GM23338 (cell line): ENCODE data around the gene RPS6KA1. TPM values are rescaled to one million over a fixed set of nuclear protein-coding genes. Genes with fewer than 3 reads are reported as not detected.

Source experiments
- ATAC-seq: fragments of 200-7000 bp; cut with Tn5 transposase; 3 replicates; pipeline ENCODE4 v1.9.1; 2020
- DNase-seq: peaks from one replicate; pipeline ENCODE4 v3.0.0-alpha.2; 2015; ENCODE audit warnings: low spot score
- H2AFZ ChIP-seq: fragments of 200-600 bp; sonication (generic); 2 replicates; pipeline ENCODE4 v1.8.0; 2016; ENCODE audit warnings: antibody characterized with exemption, mild to moderate bottlenecking, moderate library complexity
- H3F3A ChIP-seq: fragments of 200-600 bp; sonication (generic); replicated peaks from 2 replicates; pipeline ENCODE4 v1.8.0; 2017; ENCODE audit warnings: antibody characterized with exemption, mixed run types, low read depth
- H3K27ac ChIP-seq: fragments of 200-600 bp; sonication (generic); 2 replicates; pipeline ENCODE4 v1.6.1; 2016; ENCODE audit warnings: low read depth
- H3K27me3 ChIP-seq: fragments of 200-600 bp; sonication (generic); 2 replicates; pipeline ENCODE4 v1.8.0; 2016; ENCODE audit warnings: mild to moderate bottlenecking, mixed run types, moderate library complexity; ENCODE audit not compliant: insufficient read depth
- H3K36me3 ChIP-seq: fragments of 200-600 bp; sonication (generic); 2 replicates; pipeline ENCODE4 v1.8.0; 2016; ENCODE audit warnings: mild to moderate bottlenecking; ENCODE audit not compliant: insufficient read depth
- H3K4me1 ChIP-seq: fragments of 200-600 bp; sonication (generic); 2 replicates; pipeline ENCODE4 v1.8.0; 2016; ENCODE audit warnings: mild to moderate bottlenecking, moderate library complexity; ENCODE audit not compliant: insufficient read depth
- H3K4me2 ChIP-seq: fragments of 200-600 bp; sonication (generic); 2 replicates; pipeline ENCODE4 v1.7.1; 2017; ENCODE audit warnings: mixed run types
- H3K4me3 ChIP-seq: fragments of 200-600 bp; sonication (generic); 2 replicates; pipeline ENCODE4 v1.6.1; 2016; ENCODE audit warnings: mixed run types
- H3K79me2 ChIP-seq: fragments of 200-600 bp; sonication (generic); replicated peaks from 2 replicates; pipeline ENCODE4 v1.8.0; 2017; ENCODE audit warnings: mild to moderate bottlenecking; ENCODE audit not compliant: insufficient read depth
- H3K9me2 ChIP-seq: fragments of 200-600 bp; sonication (generic); 2 replicates; pipeline ENCODE4 v1.8.0; 2017; ENCODE audit not compliant: insufficient read depth
- H4K20me1 ChIP-seq: fragments of 200-600 bp; sonication (generic); replicated peaks from 2 replicates; pipeline ENCODE4 v1.8.0; 2017; ENCODE audit warnings: mild to moderate bottlenecking; ENCODE audit not compliant: insufficient read depth
- H3K27ac Mint-ChIP-seq: 2 replicates; pipeline ENCODE4 v1.8.0; 2020; ENCODE audit warnings: inconsistent platforms, mild to moderate bottlenecking, moderate library complexity, mixed read lengths
- H3K27me3 Mint-ChIP-seq: 3 replicates; pipeline ENCODE4 v1.8.0; 2022; ENCODE audit warnings: low read depth, mild to moderate bottlenecking, moderate library complexity, mixed read lengths, inconsistent platforms; ENCODE audit not compliant: insufficient read depth, poor library complexity
- H3K36me3 Mint-ChIP-seq: 3 replicates; pipeline ENCODE4 v1.8.0; 2021; ENCODE audit warnings: low read depth, mild to moderate bottlenecking, inconsistent platforms, moderate library complexity, mixed read lengths
- H3K4me1 Mint-ChIP-seq: 3 replicates; pipeline ENCODE4 v1.8.0; 2020; ENCODE audit warnings: mild to moderate bottlenecking, inconsistent platforms, mixed read lengths
- H3K4me3 Mint-ChIP-seq: 3 replicates; pipeline ENCODE4 v1.8.0; 2021; ENCODE audit warnings: moderate library complexity, mild to moderate bottlenecking, inconsistent platforms, mixed read lengths
- H3K9me3 Mint-ChIP-seq: 3 replicates; pipeline ENCODE4 v1.8.0; 2020; ENCODE audit warnings: moderate library complexity, mild to moderate bottlenecking, inconsistent platforms, mixed read lengths
- CREB1 ChIP-seq: fragments of 250-450 bp; sonication (Bioruptor Pico); IDR thresholded peaks from 2 replicates; pipeline ENCODE4 v1.5.0; 2020; ENCODE audit warnings: low read depth, mild to moderate bottlenecking, moderate library complexity
- EZH2phosphoT487 ChIP-seq: fragments of 200-600 bp; sonication (generic); IDR thresholded peaks from one replicate; pipeline ENCODE4 v1.8.1; 2018; ENCODE audit warnings: antibody characterized with exemption; ENCODE audit not compliant: unreplicated experiment
- NANOG ChIP-seq: IDR thresholded peaks from 2 replicates; pipeline ENCODE4 v1.6.1; 2016; ENCODE audit warnings: antibody characterized with exemption, borderline replicate concordance
- POLR2AphosphoS5 ChIP-seq: IDR thresholded peaks from 2 replicates; pipeline ENCODE4 v1.6.1; 2016; ENCODE audit warnings: antibody characterized with exemption, low read depth
- STAT1 ChIP-seq: IDR thresholded peaks from one replicate; pipeline ENCODE4 v1.6.1; 2016; ENCODE audit warnings: antibody characterized with exemption; ENCODE audit not compliant: unreplicated experiment
- ZNF114 ChIP-seq: fragments of 250-450 bp; sonication (Bioruptor Pico); IDR thresholded peaks from 2 replicates; pipeline ENCODE4 v1.5.0; 2020; ENCODE audit warnings: mild to moderate bottlenecking, moderate library complexity
- polyA plus RNA-seq: library from polyadenylated mRNA; unstranded; fragments of >200 nt; fragmentation: Nextera tagmentation; extraction: Ambion mirVana; gene quantifications from 2 replicates; pipeline ENCODE4 v1.2.1, GENCODE V29; 2016
- total RNA-seq: library from RNA; depleted of rRNA; stranded (reverse); fragments of >200 nt; shearing (Covaris generic); gene quantifications from 2 replicates; pipeline ENCODE4 v1.2.3, GENCODE V29; 2014
- TF ChIP-seq, protein P1 (sequence below): IDR thresholded peaks from one replicate; pipeline ENCODE4 v1.6.1; 2018; ENCODE audit warnings: antibody characterized with exemption; ENCODE audit not compliant: unreplicated experiment
- TF ChIP-seq, protein P2 (sequence below): IDR thresholded peaks from 2 replicates; pipeline ENCODE4 v1.6.1; 2016; ENCODE audit warnings: antibody characterized with exemption
- TF ChIP-seq, protein P3 (sequence below): fragments of 250-450 bp; sonication (Bioruptor Pico); IDR thresholded peaks from 2 replicates; pipeline ENCODE4 v1.5.0; 2020; ENCODE audit warnings: mild to moderate bottlenecking, moderate library complexity
- TF ChIP-seq, protein P4 (sequence below), 2 experiments: fragments of 200-600 bp in 1 of 2; sonication (generic) in 1 of 2; conservative IDR thresholded peaks; 2 replicates each; pipeline versions ENCODE4 v1.5.1 to v1.6.1; 2016 to 2017; ENCODE audit warnings: antibody characterized with exemption in 2 of 2, low read depth in 2 of 2, mild to moderate bottlenecking in 2 of 2, moderate library complexity in 1 of 2

The RPS6KA1 gene
- total and polyA plus RNA-seq, 2 experiments from 2014 or later: 28.3 to 68.6 TPM

- Histone ChIP-seq H3F3A (no peaks in the 10 kb centered on the region), H4K20me1 (no peaks in the 10 kb centered on the region), H3K79me2 (no peaks in the 10 kb centered on the region), H3K4me2 (no peak overlapping the region), H3K4me1 (no peaks in the 10 kb centered on the region), H3K27ac (no peak overlapping the region), H3K9me2 (no peaks in the 10 kb centered on the region), H3K4me3 (no peak overlapping the region), H2AFZ (no peak overlapping the region), H3K36me3 (no peaks in the 10 kb centered on the region), H3K27me3 (no peaks in the 10 kb centered on the region)
- peaks cover 2% of the 10 kb centered on the region for H3K27me3 Mint-ChIP-seq
- H3K9me3 Mint-ChIP-seq: no peaks in the 10 kb centered on the region; the same call in 2 of the 3 replicates
- TF ChIP-seq ZNF114: no peak
- TF ChIP-seq EZH2phosphoT487: no peak
- no peak for TF ChIP-seq STAT1
- TF ChIP-seq, protein P1, sequence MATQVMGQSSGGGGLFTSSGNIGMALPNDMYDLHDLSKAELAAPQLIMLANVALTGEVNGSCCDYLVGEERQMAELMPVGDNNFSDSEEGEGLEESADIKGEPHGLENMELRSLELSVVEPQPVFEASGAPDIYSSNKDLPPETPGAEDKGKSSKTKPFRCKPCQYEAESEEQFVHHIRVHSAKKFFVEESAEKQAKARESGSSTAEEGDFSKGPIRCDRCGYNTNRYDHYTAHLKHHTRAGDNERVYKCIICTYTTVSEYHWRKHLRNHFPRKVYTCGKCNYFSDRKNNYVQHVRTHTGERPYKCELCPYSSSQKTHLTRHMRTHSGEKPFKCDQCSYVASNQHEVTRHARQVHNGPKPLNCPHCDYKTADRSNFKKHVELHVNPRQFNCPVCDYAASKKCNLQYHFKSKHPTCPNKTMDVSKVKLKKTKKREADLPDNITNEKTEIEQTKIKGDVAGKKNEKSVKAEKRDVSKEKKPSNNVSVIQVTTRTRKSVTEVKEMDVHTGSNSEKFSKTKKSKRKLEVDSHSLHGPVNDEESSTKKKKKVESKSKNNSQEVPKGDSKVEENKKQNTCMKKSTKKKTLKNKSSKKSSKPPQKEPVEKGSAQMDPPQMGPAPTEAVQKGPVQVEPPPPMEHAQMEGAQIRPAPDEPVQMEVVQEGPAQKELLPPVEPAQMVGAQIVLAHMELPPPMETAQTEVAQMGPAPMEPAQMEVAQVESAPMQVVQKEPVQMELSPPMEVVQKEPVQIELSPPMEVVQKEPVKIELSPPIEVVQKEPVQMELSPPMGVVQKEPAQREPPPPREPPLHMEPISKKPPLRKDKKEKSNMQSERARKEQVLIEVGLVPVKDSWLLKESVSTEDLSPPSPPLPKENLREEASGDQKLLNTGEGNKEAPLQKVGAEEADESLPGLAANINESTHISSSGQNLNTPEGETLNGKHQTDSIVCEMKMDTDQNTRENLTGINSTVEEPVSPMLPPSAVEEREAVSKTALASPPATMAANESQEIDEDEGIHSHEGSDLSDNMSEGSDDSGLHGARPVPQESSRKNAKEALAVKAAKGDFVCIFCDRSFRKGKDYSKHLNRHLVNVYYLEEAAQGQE: no peak
- no peak for TF ChIP-seq CREB1 (CRISPR knock-in tag)
- TF ChIP-seq POLR2AphosphoS5: no peak
- TF ChIP-seq, protein P2, sequence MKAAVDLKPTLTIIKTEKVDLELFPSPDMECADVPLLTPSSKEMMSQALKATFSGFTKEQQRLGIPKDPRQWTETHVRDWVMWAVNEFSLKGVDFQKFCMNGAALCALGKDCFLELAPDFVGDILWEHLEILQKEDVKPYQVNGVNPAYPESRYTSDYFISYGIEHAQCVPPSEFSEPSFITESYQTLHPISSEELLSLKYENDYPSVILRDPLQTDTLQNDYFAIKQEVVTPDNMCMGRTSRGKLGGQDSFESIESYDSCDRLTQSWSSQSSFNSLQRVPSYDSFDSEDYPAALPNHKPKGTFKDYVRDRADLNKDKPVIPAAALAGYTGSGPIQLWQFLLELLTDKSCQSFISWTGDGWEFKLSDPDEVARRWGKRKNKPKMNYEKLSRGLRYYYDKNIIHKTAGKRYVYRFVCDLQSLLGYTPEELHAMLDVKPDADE: no peak
- TF ChIP-seq, protein P3, sequence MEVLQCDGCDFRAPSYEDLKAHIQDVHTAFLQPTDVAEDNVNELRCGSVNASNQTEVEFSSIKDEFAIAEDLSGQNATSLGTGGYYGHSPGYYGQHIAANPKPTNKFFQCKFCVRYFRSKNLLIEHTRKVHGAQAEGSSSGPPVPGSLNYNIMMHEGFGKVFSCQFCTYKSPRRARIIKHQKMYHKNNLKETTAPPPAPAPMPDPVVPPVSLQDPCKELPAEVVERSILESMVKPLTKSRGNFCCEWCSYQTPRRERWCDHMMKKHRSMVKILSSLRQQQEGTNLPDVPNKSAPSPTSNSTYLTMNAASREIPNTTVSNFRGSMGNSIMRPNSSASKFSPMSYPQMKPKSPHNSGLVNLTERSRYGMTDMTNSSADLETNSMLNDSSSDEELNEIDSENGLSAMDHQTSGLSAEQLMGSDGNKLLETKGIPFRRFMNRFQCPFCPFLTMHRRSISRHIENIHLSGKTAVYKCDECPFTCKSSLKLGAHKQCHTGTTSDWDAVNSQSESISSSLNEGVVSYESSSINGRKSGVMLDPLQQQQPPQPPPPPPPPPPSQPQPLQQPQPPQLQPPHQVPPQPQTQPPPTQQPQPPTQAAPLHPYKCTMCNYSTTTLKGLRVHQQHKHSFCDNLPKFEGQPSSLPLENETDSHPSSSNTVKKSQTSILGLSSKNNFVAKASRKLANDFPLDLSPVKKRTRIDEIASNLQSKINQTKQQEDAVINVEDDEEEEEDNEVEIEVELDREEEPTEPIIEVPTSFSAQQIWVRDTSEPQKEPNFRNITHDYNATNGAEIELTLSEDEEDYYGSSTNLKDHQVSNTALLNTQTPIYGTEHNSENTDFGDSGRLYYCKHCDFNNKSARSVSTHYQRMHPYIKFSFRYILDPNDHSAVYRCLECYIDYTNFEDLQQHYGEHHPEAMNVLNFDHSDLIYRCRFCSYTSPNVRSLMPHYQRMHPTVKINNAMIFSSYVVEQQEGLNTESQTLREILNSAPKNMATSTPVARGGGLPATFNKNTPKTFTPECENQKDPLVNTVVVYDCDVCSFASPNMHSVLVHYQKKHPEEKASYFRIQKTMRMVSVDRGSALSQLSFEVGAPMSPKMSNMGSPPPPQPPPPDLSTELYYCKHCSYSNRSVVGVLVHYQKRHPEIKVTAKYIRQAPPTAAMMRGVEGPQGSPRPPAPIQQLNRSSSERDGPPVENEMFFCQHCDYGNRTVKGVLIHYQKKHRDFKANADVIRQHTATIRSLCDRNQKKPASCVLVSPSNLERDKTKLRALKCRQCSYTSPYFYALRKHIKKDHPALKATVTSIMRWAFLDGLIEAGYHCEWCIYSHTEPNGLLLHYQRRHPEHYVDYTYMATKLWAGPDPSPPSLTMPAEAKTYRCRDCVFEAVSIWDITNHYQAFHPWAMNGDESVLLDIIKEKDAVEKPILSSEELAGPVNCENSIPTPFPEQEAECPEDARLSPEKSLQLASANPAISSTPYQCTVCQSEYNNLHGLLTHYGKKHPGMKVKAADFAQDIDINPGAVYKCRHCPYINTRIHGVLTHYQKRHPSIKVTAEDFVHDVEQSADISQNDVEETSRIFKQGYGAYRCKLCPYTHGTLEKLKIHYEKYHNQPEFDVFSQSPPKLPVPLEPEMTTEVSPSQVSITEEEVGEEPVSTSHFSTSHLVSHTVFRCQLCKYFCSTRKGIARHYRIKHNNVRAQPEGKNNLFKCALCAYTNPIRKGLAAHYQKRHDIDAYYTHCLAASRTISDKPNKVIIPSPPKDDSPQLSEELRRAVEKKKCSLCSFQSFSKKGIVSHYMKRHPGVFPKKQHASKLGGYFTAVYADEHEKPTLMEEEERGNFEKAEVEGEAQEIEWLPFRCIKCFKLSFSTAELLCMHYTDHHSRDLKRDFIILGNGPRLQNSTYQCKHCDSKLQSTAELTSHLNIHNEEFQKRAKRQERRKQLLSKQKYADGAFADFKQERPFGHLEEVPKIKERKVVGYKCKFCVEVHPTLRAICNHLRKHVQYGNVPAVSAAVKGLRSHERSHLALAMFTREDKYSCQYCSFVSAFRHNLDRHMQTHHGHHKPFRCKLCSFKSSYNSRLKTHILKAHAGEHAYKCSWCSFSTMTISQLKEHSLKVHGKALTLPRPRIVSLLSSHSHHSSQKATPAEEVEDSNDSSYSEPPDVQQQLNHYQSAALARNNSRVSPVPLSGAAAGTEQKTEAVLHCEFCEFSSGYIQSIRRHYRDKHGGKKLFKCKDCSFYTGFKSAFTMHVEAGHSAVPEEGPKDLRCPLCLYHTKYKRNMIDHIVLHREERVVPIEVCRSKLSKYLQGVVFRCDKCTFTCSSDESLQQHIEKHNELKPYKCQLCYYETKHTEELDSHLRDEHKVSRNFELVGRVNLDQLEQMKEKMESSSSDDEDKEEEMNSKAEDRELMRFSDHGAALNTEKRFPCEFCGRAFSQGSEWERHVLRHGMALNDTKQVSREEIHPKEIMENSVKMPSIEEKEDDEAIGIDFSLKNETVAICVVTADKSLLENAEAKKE: no peak
- no peak for TF ChIP-seq NANOG
- TF ChIP-seq, protein P4, sequence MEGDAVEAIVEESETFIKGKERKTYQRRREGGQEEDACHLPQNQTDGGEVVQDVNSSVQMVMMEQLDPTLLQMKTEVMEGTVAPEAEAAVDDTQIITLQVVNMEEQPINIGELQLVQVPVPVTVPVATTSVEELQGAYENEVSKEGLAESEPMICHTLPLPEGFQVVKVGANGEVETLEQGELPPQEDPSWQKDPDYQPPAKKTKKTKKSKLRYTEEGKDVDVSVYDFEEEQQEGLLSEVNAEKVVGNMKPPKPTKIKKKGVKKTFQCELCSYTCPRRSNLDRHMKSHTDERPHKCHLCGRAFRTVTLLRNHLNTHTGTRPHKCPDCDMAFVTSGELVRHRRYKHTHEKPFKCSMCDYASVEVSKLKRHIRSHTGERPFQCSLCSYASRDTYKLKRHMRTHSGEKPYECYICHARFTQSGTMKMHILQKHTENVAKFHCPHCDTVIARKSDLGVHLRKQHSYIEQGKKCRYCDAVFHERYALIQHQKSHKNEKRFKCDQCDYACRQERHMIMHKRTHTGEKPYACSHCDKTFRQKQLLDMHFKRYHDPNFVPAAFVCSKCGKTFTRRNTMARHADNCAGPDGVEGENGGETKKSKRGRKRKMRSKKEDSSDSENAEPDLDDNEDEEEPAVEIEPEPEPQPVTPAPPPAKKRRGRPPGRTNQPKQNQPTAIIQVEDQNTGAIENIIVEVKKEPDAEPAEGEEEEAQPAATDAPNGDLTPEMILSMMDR (conservative IDR thresholded peaks at IDR 0.05; ENCODE audit: low read depth in 2 of 2): no peak
- H3K4me3 Mint-ChIP-seq: no peak overlapping the region
- no peak overlapping the region for H3K27ac Mint-ChIP-seq
- H3K36me3 Mint-ChIP-seq: no peaks in the 10 kb centered on the region
- ATAC-seq: no peak
- H3K4me1 Mint-ChIP-seq: no peaks in the 10 kb centered on the region
- no peak for DNase-seq
Measured at GRCh38 chr1:26582053-26582835, 52.7 kb downstream of the RPS6KA1 start.
